AG04449 (cell line): Measurements from ENCODE around the gene PCDHGA5.

ENCODE experiments used
- CTCF ChIA-PET: fragments of 350-600 bp; formaldehyde crosslinking; extraction: SDS; loops from one replicate; lab custom pipeline; 2021; ENCODE audit warnings: antibody characterized with exemption; lab: Yijun Ruan, JAX
- POLR2A ChIA-PET: fragments of 400-600, 350-600 bp; formaldehyde crosslinking; extraction: SDS; loops from one replicate; lab custom pipeline; 2020; ENCODE audit warnings: antibody characterized with exemption, inconsistent platforms; lab: Yijun Ruan, JAX
- DNase-seq: peaks from one replicate; pipeline ENCODE4 v3.0.0-alpha.2; 2010; ENCODE audit warnings: low read depth, low spot score
- H3K4me3 ChIP-seq: 2 replicates; pipeline ENCODE4 v1.5.1; 2011; ENCODE audit warnings: low read depth, mild to moderate bottlenecking, control low read depth, low read length
- CTCF ChIP-seq: IDR thresholded peaks from one replicate; pipeline ENCODE4 v1.5.1; 2011; ENCODE audit warnings: mild to moderate bottlenecking, moderate library complexity, low read length, control low read depth, inconsistent platforms; ENCODE audit not compliant: insufficient read depth; ENCODE audit errors: missing control alignments

Gene PCDHGA5

GRCh38 chr5:141360685-141361084, 3.3 kb upstream of the PCDHGA5 start:
- ChIA-PET POLR2A (no interaction called here), CTCF (interaction anchor here (0.8 to 3.9 kb wide), 6 partner anchors 10 to 205 kb away, joined by 3 to 32 read pairs (median 10); partner anchors contain the start of genes PCDHGA3, PCDHGB1 and PCDHGB3)
- no peak for DNase-seq
- peak overlapping the region; percentile 53; the same call in 1 of the 2 replicates for H3K4me3 ChIP-seq
- no peak for TF ChIP-seq CTCF

- no peak for DNase-seq
- no peak overlapping the region for H3K4me3 ChIP-seq
- ChIA-PET CTCF (interaction anchor here (1.1 to 3.5 kb wide), 5 partner anchors 9 to 204 kb away, joined by 3 to 27 read pairs (median 4); partner anchors contain the start of gene PCDHGB1), POLR2A (no interaction called here)
- no peak for TF ChIP-seq CTCF
Observed at GRCh38 chr5:141362719-141363118, 1.2 kb upstream of the PCDHGA5 start.

GRCh38 chr5:141366016-141366896, 2.3 kb downstream of the PCDHGA5 start:
- TF ChIP-seq CTCF = no peak
- no peak overlapping the region for H3K4me3 ChIP-seq
- DNase-seq = no peak
- ChIA-PET CTCF (interaction anchor here (2.0 to 2.3 kb wide), 2 partner anchors 197 to 201 kb away, joined by 7 to 8 read pairs; no protein-coding TSS in a partner anchor), POLR2A (no interaction called here)

GRCh38 chr5:141369994-141370848, 6.3 kb downstream of the PCDHGA5 start, which contains the start of gene PCDHGB3:
PCDHGB3 (plus strand) TSS chr5:141370242; CDS start chr5:141370395, 153 bp downstream.
- ChIA-PET CTCF (interaction anchor here (0.5 to 3.8 kb wide), 45 partner anchors 9 to 198 kb away, joined by 3 to 99 read pairs (median 4); partner anchors contain the start of genes PCDHGA1, PCDHGA10, PCDHGA11 and PCDHGA12), POLR2A (interaction anchor here (0.6 to 2.2 kb wide), 2 partner anchors 188 to 194 kb away, joined by 3 to 9 read pairs; no protein-coding TSS in a partner anchor)
- peak within 1 kb of the TSS; percentile 45 for H3K4me3 ChIP-seq
- DNase-seq = no peak
- TF ChIP-seq CTCF = peak; percentile 40

- no peak overlapping the region for H3K4me3 ChIP-seq
- POLR2A ChIA-PET = interaction anchor here (2.2 kb wide), 1 partner anchor 192 kb away, joined by 9 read pairs; no protein-coding TSS in a partner anchor
- no peak for TF ChIP-seq CTCF
- no peak for DNase-seq
- CTCF ChIA-PET = interaction anchor here (0.8 to 3.8 kb wide), 12 partner anchors 13 to 195 kb away, joined by 3 to 99 read pairs (median 8); partner anchors contain the start of genes PCDHGA10, PCDHGA3, PCDHGA4 and PCDHGB2
Observed at GRCh38 chr5:141371572-141372475, 7.9 kb downstream of the PCDHGA5 start.
